OCI-LY7 (cell line): ENCODE results near the gene MRPS25.

ENCODE experiments used
- CTCF ChIP-seq: fragments of 200-600 bp; sonication (generic); conservative IDR thresholded peaks from 2 replicates; pipeline ENCODE4 v1.5.1; 2014; ENCODE audit warnings: mild to moderate bottlenecking, antibody characterized with exemption, low read length, moderate library complexity, mixed read lengths
- EZH2phosphoT487 ChIP-seq: fragments of 200-600 bp; sonication (generic); IDR thresholded peaks from 2 replicates; pipeline ENCODE4 v1.6.1; 2018; ENCODE audit warnings: low read depth, borderline replicate concordance, mild to moderate bottlenecking, mixed run types, antibody characterized with exemption, low read length, moderate library complexity, mixed read lengths

- no peak for TF ChIP-seq CTCF
- no peak for TF ChIP-seq EZH2phosphoT487
Observed at GRCh38 chr3:15049584-15049983, 15.5 kb downstream of the MRPS25 start.
